HCT116 (cell line): ENCODE results near the gene WDR19.

Source experiments
- ATF3 ChIP-seq: IDR thresholded peaks from 2 replicates; pipeline ENCODE4 v1.6.1; 2012
- CEBPB ChIP-seq: IDR thresholded peaks from 2 replicates; pipeline ENCODE4 v1.6.1; 2012; ENCODE audit warnings: low read depth
- CTCF ChIP-seq, 3 experiments: fragments of 200-600 bp in 1 of 3; sonication (generic) in 1 of 3; IDR thresholded peaks in 2 of 3; conservative IDR thresholded peaks in 1 of 3; 2 replicates each; pipeline ENCODE4 v1.5.1; 2012 to 2017; ENCODE audit warnings: low read depth in 2 of 3, low read length in 2 of 3, antibody characterized with exemption in 1 of 3, borderline replicate concordance in 1 of 3, control low read depth in 1 of 3, mild to moderate bottlenecking in 1 of 3, mixed read lengths in 1 of 3, mixed run types in 1 of 3, moderate library complexity in 1 of 3; ENCODE audit not compliant: insufficient read depth in 1 of 3
- EGR1 ChIP-seq: IDR thresholded peaks from 2 replicates; pipeline ENCODE4 v1.6.1; 2012; ENCODE audit warnings: low read depth
- EZH2phosphoT487 ChIP-seq: fragments of 200-600 bp; IDR thresholded peaks from 2 replicates; pipeline ENCODE4 v1.6.1; 2018; ENCODE audit warnings: antibody characterized with exemption, borderline replicate concordance
- POLR2A ChIP-seq: IDR thresholded peaks from 2 replicates; pipeline ENCODE4 v1.7.0; 2011; ENCODE audit warnings: borderline replicate concordance; ENCODE audit not compliant: insufficient read depth, insufficient read length; ENCODE audit errors: extremely low read depth
- POLR2AphosphoS5 ChIP-seq: IDR thresholded peaks from 2 replicates; pipeline ENCODE4 v1.6.1; 2011; ENCODE audit warnings: mild to moderate bottlenecking, low read depth, low read length, moderate library complexity
- RAD21 ChIP-seq: IDR thresholded peaks from 2 replicates; pipeline ENCODE4 v1.6.1; 2012; ENCODE audit warnings: low read depth, mild to moderate bottlenecking
- SIN3A ChIP-seq: IDR thresholded peaks from 2 replicates; pipeline ENCODE4 v1.6.1; 2012; ENCODE audit warnings: low read depth
- SP1 ChIP-seq: IDR thresholded peaks from 2 replicates; pipeline ENCODE4 v1.6.1; 2012; ENCODE audit warnings: low read depth
- ZFX ChIP-seq: fragments of 450-650 bp; IDR thresholded peaks from 2 replicates; pipeline ENCODE4 v1.6.1; 2017
- TF ChIP-seq, protein P1 (sequence below): IDR thresholded peaks from 2 replicates; pipeline ENCODE4 v1.6.1; 2012; ENCODE audit warnings: low read depth
- TF ChIP-seq, protein P2 (sequence below): IDR thresholded peaks from 2 replicates; pipeline ENCODE4 v1.6.1; 2011; ENCODE audit warnings: mild to moderate bottlenecking, low read length, moderate library complexity; ENCODE audit not compliant: insufficient replicate concordance; ENCODE audit errors: extremely low read depth

GRCh38 chr4:39235696-39236095 is 53.4 kb downstream of the WDR19 start:
- no peak for TF ChIP-seq POLR2A
- TF ChIP-seq CTCF (IDR thresholded peaks at IDR 0.05 in 2 of 3, conservative IDR thresholded peaks at IDR 0.05 in 1 of 3; ENCODE audit: borderline replicate concordance in 1 of 3, insufficient read depth in 1 of 3, low read depth in 2 of 3, low read length in 2 of 3), result no peak
- TF ChIP-seq, protein P1, sequence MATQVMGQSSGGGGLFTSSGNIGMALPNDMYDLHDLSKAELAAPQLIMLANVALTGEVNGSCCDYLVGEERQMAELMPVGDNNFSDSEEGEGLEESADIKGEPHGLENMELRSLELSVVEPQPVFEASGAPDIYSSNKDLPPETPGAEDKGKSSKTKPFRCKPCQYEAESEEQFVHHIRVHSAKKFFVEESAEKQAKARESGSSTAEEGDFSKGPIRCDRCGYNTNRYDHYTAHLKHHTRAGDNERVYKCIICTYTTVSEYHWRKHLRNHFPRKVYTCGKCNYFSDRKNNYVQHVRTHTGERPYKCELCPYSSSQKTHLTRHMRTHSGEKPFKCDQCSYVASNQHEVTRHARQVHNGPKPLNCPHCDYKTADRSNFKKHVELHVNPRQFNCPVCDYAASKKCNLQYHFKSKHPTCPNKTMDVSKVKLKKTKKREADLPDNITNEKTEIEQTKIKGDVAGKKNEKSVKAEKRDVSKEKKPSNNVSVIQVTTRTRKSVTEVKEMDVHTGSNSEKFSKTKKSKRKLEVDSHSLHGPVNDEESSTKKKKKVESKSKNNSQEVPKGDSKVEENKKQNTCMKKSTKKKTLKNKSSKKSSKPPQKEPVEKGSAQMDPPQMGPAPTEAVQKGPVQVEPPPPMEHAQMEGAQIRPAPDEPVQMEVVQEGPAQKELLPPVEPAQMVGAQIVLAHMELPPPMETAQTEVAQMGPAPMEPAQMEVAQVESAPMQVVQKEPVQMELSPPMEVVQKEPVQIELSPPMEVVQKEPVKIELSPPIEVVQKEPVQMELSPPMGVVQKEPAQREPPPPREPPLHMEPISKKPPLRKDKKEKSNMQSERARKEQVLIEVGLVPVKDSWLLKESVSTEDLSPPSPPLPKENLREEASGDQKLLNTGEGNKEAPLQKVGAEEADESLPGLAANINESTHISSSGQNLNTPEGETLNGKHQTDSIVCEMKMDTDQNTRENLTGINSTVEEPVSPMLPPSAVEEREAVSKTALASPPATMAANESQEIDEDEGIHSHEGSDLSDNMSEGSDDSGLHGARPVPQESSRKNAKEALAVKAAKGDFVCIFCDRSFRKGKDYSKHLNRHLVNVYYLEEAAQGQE, result no peak
- TF ChIP-seq, protein P2, sequence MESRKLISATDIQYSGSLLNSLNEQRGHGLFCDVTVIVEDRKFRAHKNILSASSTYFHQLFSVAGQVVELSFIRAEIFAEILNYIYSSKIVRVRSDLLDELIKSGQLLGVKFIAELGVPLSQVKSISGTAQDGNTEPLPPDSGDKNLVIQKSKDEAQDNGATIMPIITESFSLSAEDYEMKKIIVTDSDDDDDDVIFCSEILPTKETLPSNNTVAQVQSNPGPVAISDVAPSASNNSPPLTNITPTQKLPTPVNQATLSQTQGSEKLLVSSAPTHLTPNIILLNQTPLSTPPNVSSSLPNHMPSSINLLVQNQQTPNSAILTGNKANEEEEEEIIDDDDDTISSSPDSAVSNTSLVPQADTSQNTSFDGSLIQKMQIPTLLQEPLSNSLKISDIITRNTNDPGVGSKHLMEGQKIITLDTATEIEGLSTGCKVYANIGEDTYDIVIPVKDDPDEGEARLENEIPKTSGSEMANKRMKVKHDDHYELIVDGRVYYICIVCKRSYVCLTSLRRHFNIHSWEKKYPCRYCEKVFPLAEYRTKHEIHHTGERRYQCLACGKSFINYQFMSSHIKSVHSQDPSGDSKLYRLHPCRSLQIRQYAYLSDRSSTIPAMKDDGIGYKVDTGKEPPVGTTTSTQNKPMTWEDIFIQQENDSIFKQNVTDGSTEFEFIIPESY, result no peak
- no peak for TF ChIP-seq EGR1
- no peak for TF ChIP-seq EZH2phosphoT487
- no peak for TF ChIP-seq SP1
- no peak for TF ChIP-seq POLR2AphosphoS5
- no peak for TF ChIP-seq CEBPB
- TF ChIP-seq ATF3, result no peak
- TF ChIP-seq RAD21, result no peak
- TF ChIP-seq SIN3A, result no peak
- no peak for TF ChIP-seq ZFX
